GM18519 (cell line): ENCODE measurements around the gene SLC25A5.
"Not testable (repeated sequence)": the region's sequence is repeated elsewhere in the genome, so short reads cannot be mapped to it uniquely, and the experiment has no call there.

Experiments
- ATAC-seq: cut with Tn5 transposase; IDR thresholded peaks from one replicate; pipeline ENCODE4 v1.9.1; 2021; ENCODE audit warnings: mild to moderate bottlenecking, moderate library complexity; ENCODE audit not compliant: unreplicated experiment, low FRiP score

SLC25A5 gene

GRCh38 chrX:119467842-119468550 is at the start of gene SLC25A5:
SLC25A5 (plus strand) TSS chrX:119468444; CDS start chrX:119468516, 72 bp downstream.
- ATAC-seq = peak; percentile 69

DNA sequence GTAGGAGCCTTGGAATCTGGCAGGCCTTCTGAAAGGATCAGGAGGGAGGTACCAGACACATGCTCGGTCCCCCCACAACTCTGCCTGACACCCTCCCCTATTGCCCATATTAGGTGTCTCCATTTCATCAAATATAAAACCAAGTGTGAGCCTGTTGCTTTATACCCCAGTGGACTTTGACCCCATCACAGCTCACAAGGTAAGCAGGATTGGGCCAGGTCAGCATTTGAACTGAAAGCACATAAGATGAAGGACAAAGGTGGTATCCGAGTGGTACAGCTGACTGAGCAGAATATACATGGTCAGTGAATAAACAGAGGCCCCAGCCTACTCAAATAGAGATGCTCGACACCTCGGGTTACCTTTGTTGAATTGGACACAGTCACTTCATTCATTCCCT is 49.1 kb upstream of the SLC25A5 start:
- ATAC-seq = no peak

DNA sequence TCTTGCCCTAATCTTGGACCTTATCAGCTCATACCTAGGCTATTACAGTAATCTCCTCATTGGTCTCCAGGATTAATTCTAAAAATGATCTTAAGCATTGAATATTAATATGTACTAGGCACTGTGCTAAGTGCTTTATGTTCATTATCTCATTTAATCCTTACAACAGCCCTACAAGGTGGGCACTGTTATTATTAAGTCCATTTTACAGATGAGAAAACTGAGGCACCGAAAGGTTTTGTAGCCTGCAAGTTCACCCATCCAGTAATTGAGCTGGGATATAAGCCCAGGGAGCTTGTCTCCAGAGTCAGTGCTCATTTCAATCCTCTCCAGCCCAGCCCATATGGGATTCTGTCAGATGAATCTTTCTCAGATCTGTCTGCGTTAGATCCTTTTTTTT is 48.3 kb upstream of the SLC25A5 start:
- no peak for ATAC-seq

DNA sequence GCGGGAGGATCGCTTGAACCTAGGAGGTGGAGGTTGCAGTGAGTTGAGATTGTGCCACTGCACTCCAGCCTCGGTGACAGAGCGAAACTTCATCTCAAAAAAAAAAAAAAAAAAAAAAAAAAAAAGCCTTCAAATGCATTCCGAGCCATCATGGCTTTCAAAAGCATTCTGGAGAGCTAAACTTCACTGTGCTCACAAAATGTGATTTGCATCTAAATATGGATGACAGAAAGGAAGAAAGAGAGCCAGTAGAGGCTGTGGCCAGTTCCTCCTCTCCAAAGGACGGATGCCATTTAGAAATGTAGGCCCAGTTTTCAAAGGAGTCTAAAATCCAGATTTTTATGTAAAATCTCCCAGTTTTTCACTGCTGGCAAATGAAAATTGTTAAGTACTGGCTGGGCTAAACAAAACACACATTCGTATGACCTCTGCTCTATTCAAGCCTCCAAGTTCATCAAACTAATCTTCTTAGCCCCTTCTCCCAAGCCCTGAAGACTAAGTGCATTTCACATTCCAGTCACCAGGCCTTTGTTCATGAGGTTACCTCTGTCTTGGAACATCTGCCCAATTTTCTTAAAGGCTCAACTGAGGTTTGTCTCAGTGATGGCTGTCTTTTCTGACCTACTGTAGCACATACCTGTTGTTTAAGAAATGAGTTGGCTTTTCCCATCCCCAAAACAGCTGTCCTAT is 47.1 kb upstream of the SLC25A5 start:
- ATAC-seq = no peak

GRCh38 chrX:119423631-119424030 is 44.6 kb upstream of the SLC25A5 start:
- no peak for ATAC-seq

DNA sequence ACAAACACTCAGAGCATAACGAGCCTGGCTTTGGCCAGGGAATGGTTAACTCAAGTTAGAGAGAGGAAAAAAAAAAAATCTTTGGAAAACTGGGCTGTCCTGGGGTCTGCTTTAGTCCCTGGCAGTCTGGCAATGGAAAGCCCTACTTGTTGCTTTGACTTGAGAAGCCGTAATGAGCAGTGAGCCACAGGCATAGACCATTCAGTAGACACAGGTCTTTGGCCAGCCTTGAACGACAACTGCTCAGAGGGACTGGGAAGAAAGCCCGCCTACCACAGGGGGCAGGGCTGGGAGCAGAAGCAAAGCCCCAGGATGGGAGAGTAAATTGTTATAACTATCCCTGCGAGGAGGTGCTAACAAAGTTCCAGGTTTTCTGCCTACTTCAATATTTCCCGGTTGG is 43.2 kb upstream of the SLC25A5 start:
- ATAC-seq = no peak

GRCh38 chrX:119427024-119427794 is 41.0 kb upstream of the SLC25A5 start:
- no peak for ATAC-seq

GRCh38 chrX:119427795-119428185 is 40.5 kb upstream of the SLC25A5 start:
- no peak for ATAC-seq

- ATAC-seq = no peak
These were observed 38.8 kb upstream of the SLC25A5 start for GRCh38 chrX:119429471-119429870.

DNA sequence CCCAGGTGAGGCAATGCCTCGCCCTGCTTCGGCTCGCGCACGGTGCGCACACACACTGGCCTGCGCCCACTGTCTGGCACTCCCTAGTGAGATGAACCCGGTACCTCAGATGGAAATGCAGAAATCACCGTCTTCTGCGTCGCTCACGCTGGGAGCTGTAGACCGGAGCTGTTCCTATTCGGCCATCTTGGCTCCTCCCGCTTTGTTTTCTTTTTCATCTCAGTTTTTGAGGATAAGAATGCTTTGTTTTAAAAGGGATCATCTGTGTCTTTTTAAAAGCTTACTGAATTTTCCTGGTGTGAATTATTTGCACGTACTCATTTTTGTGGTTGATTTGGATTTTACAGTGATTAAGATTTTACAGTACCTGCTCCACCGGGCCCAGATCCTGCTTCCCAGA is 26.9 kb upstream of the SLC25A5 start:
- ATAC-seq = not testable (repeated sequence)

DNA sequence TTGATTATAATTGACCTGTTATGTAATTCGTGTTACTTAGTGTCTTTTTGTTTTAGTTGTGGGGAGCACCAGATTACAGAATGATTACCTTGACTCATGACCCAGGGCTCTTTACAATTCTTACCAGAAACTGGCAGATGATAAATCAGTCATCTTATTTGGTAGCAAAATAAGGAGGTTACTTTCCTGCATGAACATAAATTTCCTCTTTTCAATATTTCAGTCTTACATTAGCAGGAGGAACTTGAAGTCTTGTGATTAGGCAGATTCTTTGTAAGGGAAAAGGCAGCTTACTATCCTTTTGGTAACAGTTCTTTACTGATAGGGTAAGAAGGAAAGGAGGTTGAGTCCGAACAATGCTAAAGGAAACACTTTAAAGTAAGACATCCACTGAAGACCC is 26.0 kb upstream of the SLC25A5 start:
- ATAC-seq = no peak

- ATAC-seq = no peak
These were observed 15.0 kb upstream of the SLC25A5 start for GRCh38 chrX:119453202-119453601.

GRCh38 chrX:119455264-119455663 is 13.0 kb upstream of the SLC25A5 start:
- no peak for ATAC-seq

DNA sequence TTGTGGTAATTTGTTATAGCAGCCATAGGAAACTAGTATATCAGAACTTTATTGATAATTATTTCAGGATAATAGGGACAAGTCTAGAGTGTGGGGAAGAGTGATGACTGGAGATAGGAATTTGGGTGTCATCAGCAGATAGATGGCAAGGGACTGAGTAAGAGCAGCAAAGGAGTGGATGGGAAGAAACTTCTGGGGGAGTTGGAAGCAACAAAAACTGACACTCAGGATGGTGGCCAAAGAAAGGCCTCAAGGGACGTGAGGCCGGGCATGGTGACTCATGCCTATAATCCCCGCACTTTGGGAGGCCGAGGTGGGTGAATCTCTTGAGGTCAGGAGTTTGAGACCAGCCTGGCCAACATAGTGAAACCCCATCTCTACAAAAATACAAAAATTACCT is 9.1 kb upstream of the SLC25A5 start:
- ATAC-seq = no peak

- no peak for ATAC-seq
These were observed 2.7 kb upstream of the SLC25A5 start for GRCh38 chrX:119465555-119465954.

- no peak for ATAC-seq
These were observed 1.3 kb upstream of the SLC25A5 start for GRCh38 chrX:119466970-119467369.

GRCh38 chrX:119467433-119467832 is 811 bp upstream of the SLC25A5 start:
- ATAC-seq = no peak

DNA sequence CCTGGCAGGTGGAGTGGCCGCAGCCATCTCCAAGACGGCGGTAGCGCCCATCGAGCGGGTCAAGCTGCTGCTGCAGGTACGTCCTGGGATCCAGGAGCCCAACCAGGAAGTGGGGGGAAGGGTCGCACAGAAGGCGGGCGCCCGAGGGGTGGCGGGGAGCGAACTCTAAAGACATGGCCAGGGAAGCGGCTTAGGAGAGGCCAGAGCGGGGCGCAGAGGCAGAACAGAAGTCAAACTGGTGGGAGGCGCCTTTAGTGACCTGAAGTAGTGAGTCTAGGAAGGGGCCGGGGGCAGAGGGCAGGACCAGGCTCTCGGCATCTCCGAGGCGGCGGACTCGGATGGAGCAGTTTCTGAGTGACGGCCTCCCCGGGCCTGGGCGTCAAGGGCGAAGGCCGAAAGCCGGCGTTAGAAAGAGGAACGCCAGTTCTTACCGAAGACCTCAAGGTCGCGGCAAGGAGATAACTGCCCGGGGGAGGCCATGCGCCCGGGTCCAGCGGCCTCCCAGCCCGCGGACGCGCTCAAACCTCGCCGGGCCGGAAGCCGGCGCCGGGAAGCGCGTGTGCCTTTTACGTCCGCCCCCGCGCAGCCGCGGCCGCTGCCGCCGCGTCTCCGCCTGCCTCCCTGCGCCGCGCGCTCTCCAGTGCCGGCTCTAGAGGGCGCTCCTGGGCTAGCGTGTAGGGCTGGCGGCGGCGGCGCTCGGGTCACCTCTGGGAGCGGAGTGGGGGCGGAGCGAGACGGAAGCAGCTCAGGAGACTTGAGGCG is 488 bp downstream of the SLC25A5 start:
- peak; percentile 58 for ATAC-seq

- no peak for ATAC-seq
These were observed 1.0 kb downstream of the SLC25A5 start for GRCh38 chrX:119469313-119469635.

DNA sequence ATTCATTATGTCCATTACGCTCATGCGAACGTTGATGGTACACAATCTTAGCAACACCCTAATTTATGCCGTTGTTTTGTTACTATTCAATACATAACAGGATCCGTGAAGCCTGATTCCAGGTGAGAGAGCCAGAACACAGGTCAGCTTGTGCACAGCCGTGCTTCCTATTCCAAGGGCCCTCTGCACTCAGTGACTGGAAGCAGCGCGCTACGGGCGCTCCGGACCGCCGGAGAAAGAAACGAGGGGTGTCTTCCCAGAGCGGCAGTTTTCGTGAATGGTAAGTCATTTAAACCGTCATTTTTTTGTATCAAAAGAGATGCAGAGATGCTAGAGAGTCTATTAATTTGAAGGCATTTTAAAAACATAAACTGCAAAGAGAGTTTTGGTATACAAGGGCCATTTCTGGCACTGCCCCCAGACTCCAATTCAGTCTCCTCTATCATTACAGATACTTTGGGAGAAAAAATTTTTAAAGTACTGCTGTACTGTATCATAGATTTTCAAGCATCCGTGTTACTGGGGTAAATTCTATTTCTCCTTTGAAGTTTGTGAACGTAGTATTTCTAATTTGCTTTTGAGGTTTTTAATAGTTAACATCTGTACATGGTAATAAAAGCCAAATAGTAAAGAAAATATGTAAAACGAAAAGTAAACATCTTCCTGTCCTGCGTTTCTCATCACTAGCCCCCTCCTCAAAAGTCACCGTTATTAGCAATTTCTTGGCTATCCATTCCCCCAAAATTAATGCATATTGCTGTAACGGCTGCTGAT is 6.6 kb downstream of the SLC25A5 start:
- ATAC-seq = no peak
